ENCODE results near the gene NRG2.

DNA sequence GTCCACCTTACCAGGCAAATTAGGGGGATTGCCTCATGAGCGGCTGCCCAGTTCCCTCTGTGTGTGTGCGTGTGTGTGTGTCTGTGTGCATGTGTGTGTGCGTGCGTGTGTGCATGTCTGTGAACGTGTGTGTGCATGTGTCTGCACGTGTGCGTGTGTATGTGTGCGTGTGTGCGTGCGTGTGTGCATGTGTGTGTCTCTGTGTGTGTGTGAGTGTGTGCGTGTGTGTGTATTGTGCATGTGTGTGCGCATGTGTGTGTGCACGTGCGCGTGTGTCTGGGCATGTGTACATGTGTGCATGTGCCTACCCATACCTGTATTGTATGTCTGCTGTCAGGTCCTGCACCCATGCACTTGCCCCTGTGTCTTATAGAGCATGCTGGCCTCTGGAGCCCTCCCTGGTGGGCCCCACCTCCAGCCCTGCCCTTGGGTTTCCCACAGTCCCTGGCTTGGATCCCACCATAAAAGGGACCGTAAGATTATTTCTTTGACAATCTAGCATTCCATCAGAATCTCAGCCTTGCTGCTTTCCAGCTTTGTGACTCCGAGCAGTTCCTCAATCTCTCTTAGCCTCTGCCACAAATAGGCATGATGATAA is 238.2 kb downstream of the NRG2 start:
- TF ChIP-seq, protein P1, sequence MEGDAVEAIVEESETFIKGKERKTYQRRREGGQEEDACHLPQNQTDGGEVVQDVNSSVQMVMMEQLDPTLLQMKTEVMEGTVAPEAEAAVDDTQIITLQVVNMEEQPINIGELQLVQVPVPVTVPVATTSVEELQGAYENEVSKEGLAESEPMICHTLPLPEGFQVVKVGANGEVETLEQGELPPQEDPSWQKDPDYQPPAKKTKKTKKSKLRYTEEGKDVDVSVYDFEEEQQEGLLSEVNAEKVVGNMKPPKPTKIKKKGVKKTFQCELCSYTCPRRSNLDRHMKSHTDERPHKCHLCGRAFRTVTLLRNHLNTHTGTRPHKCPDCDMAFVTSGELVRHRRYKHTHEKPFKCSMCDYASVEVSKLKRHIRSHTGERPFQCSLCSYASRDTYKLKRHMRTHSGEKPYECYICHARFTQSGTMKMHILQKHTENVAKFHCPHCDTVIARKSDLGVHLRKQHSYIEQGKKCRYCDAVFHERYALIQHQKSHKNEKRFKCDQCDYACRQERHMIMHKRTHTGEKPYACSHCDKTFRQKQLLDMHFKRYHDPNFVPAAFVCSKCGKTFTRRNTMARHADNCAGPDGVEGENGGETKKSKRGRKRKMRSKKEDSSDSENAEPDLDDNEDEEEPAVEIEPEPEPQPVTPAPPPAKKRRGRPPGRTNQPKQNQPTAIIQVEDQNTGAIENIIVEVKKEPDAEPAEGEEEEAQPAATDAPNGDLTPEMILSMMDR (IDR thresholded peaks at IDR 0.05; ENCODE audit: insufficient read depth, low read length, poor library complexity, severe bottlenecking), result no peak
- no peak for TF ChIP-seq EZH2phosphoT487 (conservative IDR thresholded peaks at IDR 0.05; ENCODE audit: low read length)
